Activated CD4-positive, alpha-beta T cell treated with anti-CD3 and anti-CD28 coated beads, Interleukin-2, amount 10 ng/mL, durations not matched to agents 7 days and 5 days (primary cell): ENCODE measurements around the gene DBNL. TPM values are rescaled to one million over a fixed set of nuclear protein-coding genes. Genes with fewer than 3 reads are reported as not detected.

ENCODE experiments used
- CTCF ChIA-PET: fragments of 350-600 bp; sonication (Branson Sonifier 250); formaldehyde crosslinking; loops from one replicate; lab custom pipeline; 2021; ENCODE audit warnings: antibody characterized with exemption; lab: Charles Lee
- POLR2A ChIA-PET: fragments of 350-600 bp; sonication (Branson Sonifier 250); formaldehyde crosslinking; loops from one replicate; lab custom pipeline; 2021; ENCODE audit warnings: antibody characterized with exemption; lab: Charles Lee
- DNase-seq: peaks from one replicate; pipeline ENCODE4 v3.0.0-alpha.2; 2020
- H3K27ac Mint-ChIP-seq: one replicate; pipeline ENCODE4 v1.8.0; 2021; ENCODE audit warnings: mild to moderate bottlenecking, moderate library complexity, mixed read lengths
- H3K27me3 Mint-ChIP-seq: one replicate; pipeline ENCODE4 v1.8.0; 2021; ENCODE audit warnings: mixed read lengths
- H3K36me3 Mint-ChIP-seq: one replicate; pipeline ENCODE4 v1.8.0; 2021; ENCODE audit warnings: low read depth, mixed read lengths
- H3K4me1 Mint-ChIP-seq: one replicate; pipeline ENCODE4 v1.8.0; 2021; ENCODE audit warnings: mixed read lengths
- H3K4me3 Mint-ChIP-seq: one replicate; pipeline ENCODE4 v1.8.0; 2021; ENCODE audit warnings: mild to moderate bottlenecking, moderate library complexity, mixed read lengths
- H3K9me3 Mint-ChIP-seq: one replicate; pipeline ENCODE4 v1.8.0; 2021; ENCODE audit warnings: mixed read lengths
- total RNA-seq, 2 experiments: library from RNA; stranded (reverse); gene quantifications; one replicate each; pipeline ENCODE4 v1.2.3, GENCODE V29; 2021

DBNL gene
- total RNA-seq, 2 experiments from 2014 or later, result 152 to 168 TPM

- no peak for DNase-seq
- POLR2A ChIA-PET, result no interaction called here
- Mint-ChIP-seq H3K4me3 (no peak overlapping the region), H3K4me1 (no peaks in the 10 kb centered on the region), H3K27me3 (no peaks in the 10 kb centered on the region), H3K9me3 (no peaks in the 10 kb centered on the region), H3K36me3 (peaks cover 43% of the 10 kb centered on the region), H3K27ac (peak overlapping the region; percentile 13)
- CTCF ChIA-PET, result interaction anchor here (0.7 to 1.7 kb wide), 3 partner anchors 11 to 16 kb away, joined by 3 to 5 read pairs (median 5); partner anchors contain the start of gene DBNL
Measured at GRCh38 chr7:44060091-44060947, 15.8 kb downstream of the DBNL start.

- H3K9me3 Mint-ChIP-seq, result no peaks in the 10 kb centered on the region
- peaks cover 2% of the 10 kb centered on the region for H3K4me1 Mint-ChIP-seq
- ChIA-PET POLR2A (no interaction called here), CTCF (interaction anchor here (1.2 to 1.7 kb wide), 2 partner anchors 11 to 17 kb away, joined by 3 to 5 read pairs; partner anchors contain the start of gene DBNL)
- no peak overlapping the region for H3K4me3 Mint-ChIP-seq
- no peaks in the 10 kb centered on the region for H3K27me3 Mint-ChIP-seq
- no peak overlapping the region for H3K27ac Mint-ChIP-seq
- peaks cover 36% of the 10 kb centered on the region for H3K36me3 Mint-ChIP-seq
- no peak for DNase-seq
Measured at GRCh38 chr7:44060948-44061644, 16.6 kb downstream of the DBNL start.

GRCh38 chr7:44061645-44062179 lies 17.2 kb downstream of the DBNL start:
- DNase-seq, result no peak
- Mint-ChIP-seq H3K27ac (no peak overlapping the region), H3K4me3 (no peak overlapping the region), H3K36me3 (peaks cover 33% of the 10 kb centered on the region), H3K9me3 (no peaks in the 10 kb centered on the region), H3K27me3 (no peaks in the 10 kb centered on the region), H3K4me1 (peaks cover 2% of the 10 kb centered on the region)
- ChIA-PET CTCF (interaction anchor here (1.0 to 1.7 kb wide), 3 partner anchors 11 to 20 kb away, joined by 3 to 5 read pairs (median 3); partner anchors contain the start of gene DBNL), POLR2A (no interaction called here)

GRCh38 chr7:44062180-44062902 lies 17.8 kb downstream of the DBNL start:
- Mint-ChIP-seq H3K27me3 (no peaks in the 10 kb centered on the region), H3K4me3 (no peak overlapping the region), H3K4me1 (peaks cover 2% of the 10 kb centered on the region), H3K36me3 (peaks cover 33% of the 10 kb centered on the region), H3K27ac (no peak overlapping the region), H3K9me3 (no peaks in the 10 kb centered on the region)
- POLR2A ChIA-PET, result no interaction called here
- DNase-seq, result no peak
- CTCF ChIA-PET, result interaction anchor here (1.0 to 1.7 kb wide), 3 partner anchors 10 to 19 kb away, joined by 3 to 5 read pairs (median 3); partner anchors contain the start of gene DBNL

GRCh38 chr7:44062903-44063295 lies 18.4 kb downstream of the DBNL start:
- ChIA-PET CTCF (no interaction called here), POLR2A (no interaction called here)
- Mint-ChIP-seq H3K27ac (no peak overlapping the region), H3K9me3 (no peaks in the 10 kb centered on the region), H3K4me3 (no peak overlapping the region), H3K4me1 (peaks cover 2% of the 10 kb centered on the region), H3K27me3 (no peaks in the 10 kb centered on the region), H3K36me3 (peaks cover 28% of the 10 kb centered on the region)
- no peak for DNase-seq

- H3K4me1 Mint-ChIP-seq, result peaks cover 2% of the 10 kb centered on the region
- no peaks in the 10 kb centered on the region for H3K27me3 Mint-ChIP-seq
- POLR2A ChIA-PET, result no interaction called here
Measured at GRCh38 chr7:44063547-44063893, 19.0 kb downstream of the DBNL start.

GRCh38 chr7:44063894-44064651 lies 19.6 kb downstream of the DBNL start:
- Mint-ChIP-seq H3K4me3 (no peak overlapping the region), H3K27me3 (no peaks in the 10 kb centered on the region), H3K9me3 (no peaks in the 10 kb centered on the region), H3K36me3 (peaks cover 19% of the 10 kb centered on the region), H3K27ac (no peak overlapping the region), H3K4me1 (peaks cover 2% of the 10 kb centered on the region)
- DNase-seq, result no peak
- CTCF ChIA-PET, result no interaction called here
- POLR2A ChIA-PET, result no interaction called here

More at GRCh38 chr7:44063547-44063893, 19.0 kb downstream of the DBNL start:
- peaks cover 23% of the 10 kb centered on the region for H3K36me3 Mint-ChIP-seq
- no peaks in the 10 kb centered on the region for H3K9me3 Mint-ChIP-seq
- no peak overlapping the region for H3K4me3 Mint-ChIP-seq
- no peak for DNase-seq
- H3K27ac Mint-ChIP-seq, result no peak overlapping the region
- CTCF ChIA-PET, result no interaction called here

- ChIA-PET CTCF (no interaction called here), POLR2A (no interaction called here)
- no peak for DNase-seq
- Mint-ChIP-seq H3K36me3 (peaks cover 15% of the 10 kb centered on the region), H3K4me1 (peaks cover 2% of the 10 kb centered on the region), H3K27ac (no peak overlapping the region), H3K27me3 (no peaks in the 10 kb centered on the region), H3K4me3 (no peak overlapping the region), H3K9me3 (no peaks in the 10 kb centered on the region)
Measured at GRCh38 chr7:44064791-44065430, 20.4 kb downstream of the DBNL start.

- DNase-seq, result no peak
- H3K27ac Mint-ChIP-seq, result no peak within 1 kb of the TSS
Measured at GRCh38 chr7:44065431-44066110, 21.1 kb downstream of the DBNL start, which contains the start of gene PGAM2. Gene PGAM2, minus strand, starts transcription at chr7:44065567. Its CDS starts 38 bp downstream, at chr7:44065529.

GRCh38 chr7:44066111-44066460 lies 21.6 kb downstream of the DBNL start:
- Mint-ChIP-seq H3K9me3 (no peaks in the 10 kb centered on the region), H3K27me3 (no peaks in the 10 kb centered on the region), H3K4me3 (no peak overlapping the region), H3K4me1 (peaks cover 2% of the 10 kb centered on the region), H3K27ac (no peak overlapping the region), H3K36me3 (peaks cover 9% of the 10 kb centered on the region)
- ChIA-PET CTCF (interaction anchor here (1.5 kb wide), 1 partner anchor 15 kb away, joined by 5 read pairs; no protein-coding TSS in a partner anchor), POLR2A (interaction anchor here (0.7 kb wide), 1 partner anchor 12 kb away, joined by 3 read pairs; no protein-coding TSS in a partner anchor)
- DNase-seq, result no peak

More at GRCh38 chr7:44065431-44066110, 21.1 kb downstream of the DBNL start, which contains the start of gene PGAM2:
- POLR2A ChIA-PET, result interaction anchor here (0.7 kb wide), 1 partner anchor 13 kb away, joined by 3 read pairs; no protein-coding TSS in a partner anchor
- CTCF ChIA-PET, result interaction anchor here (1.5 kb wide), 1 partner anchor 16 kb away, joined by 5 read pairs; no protein-coding TSS in a partner anchor
- Mint-ChIP-seq H3K4me1 (peaks cover 2% of the 10 kb centered on the region), H3K9me3 (no peaks in the 10 kb centered on the region), H3K36me3 (peaks cover 9% of the 10 kb centered on the region), H3K27me3 (no peaks in the 10 kb centered on the region), H3K4me3 (no peak within 1 kb of the TSS)
